Measurements from ENCODE around the gene PLCB3.

The PLCB3 gene

DNA sequence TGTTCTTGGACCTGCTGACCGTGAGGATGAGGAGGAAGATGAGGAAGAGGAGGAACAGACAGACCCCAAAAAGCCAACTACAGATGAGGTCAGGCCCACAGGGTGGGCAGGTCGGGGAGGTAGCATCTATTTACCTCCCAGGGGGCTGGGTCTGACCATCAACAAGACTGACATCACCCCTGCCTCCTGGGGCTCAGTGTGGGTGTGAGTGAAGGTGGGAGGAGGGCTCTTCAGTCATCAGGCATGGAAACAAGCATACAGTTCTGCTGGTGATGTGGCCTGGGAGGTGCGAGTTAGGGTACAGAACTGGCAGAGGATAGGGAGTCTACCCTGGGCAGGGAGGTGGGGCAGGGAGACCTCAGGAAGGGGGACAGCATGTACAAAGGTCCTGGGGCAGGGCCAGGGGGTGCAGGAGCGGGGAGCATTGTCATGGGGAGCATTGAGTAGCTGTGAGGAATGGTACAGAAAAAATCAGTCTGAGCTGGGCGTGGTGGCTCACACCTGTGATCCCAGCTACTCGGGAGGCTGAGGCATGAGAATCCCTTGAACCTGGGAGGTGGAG, 8.9 kb downstream of the PLCB3 start:
- H3K4me3 ChIP-seq = no peak overlapping the region
- no peak overlapping the region for H3K27ac ChIP-seq

DNA sequence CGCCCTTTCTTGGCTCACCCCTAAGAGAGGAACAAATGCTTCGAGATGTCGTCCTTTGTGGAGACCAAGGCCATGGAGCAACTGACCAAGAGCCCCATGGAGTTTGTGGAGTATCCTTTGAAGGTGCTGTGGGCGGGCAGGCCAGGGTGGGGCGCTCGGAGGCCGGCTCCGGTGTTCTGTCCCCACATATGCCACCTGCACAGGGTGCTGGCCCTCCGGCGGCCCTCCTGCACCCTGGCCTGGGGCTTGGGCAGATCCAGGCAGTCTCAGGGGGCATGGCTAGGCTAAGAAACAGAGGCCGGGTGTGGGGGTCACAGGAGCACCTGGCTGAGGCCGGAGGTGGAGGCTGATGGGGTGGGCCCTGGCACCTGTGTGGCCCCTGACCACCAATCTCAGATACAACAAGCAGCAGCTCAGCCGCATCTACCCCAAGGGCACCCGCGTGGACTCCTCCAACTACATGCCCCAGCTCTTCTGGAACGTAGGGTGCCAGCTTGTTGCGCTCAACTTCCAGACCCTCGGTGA, 10.3 kb downstream of the PLCB3 start:
- Histone ChIP-seq H3K4me3 (no peak overlapping the region), H3K27ac (no peak overlapping the region)

DNA sequence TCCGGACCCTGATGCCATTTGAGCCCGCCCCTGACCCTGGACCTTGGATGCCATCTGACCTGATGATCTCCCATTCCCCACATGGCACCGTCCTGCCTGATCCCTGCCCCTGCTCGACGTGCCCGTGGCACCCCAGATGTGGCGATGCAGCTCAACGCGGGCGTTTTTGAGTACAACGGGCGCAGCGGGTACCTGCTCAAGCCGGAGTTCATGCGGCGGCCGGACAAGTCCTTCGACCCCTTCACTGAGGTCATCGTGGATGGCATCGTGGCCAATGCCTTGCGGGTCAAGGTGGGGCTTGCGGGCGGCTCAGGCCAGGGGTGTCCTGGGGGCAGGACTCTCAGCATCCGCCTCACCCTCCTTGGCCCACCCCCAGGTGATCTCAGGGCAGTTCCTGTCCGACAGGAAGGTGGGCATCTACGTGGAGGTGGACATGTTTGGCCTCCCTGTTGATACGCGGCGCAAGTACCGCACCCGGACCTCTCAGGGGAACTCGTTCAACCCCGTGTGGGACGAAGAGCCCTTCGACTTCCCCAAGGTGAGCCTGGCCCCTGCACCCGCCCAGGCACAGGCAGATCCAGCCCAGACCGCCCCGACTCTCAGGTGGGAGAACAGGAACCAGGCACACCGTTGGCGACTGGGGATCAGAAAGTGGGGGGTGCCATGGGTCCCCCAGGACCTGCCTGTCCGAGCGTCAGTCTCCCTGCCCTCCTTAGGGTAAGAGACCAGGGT, 11.1 kb downstream of the PLCB3 start:
- Histone ChIP-seq H3K27ac (no peak overlapping the region), H3K4me3 (no peak overlapping the region)

DNA sequence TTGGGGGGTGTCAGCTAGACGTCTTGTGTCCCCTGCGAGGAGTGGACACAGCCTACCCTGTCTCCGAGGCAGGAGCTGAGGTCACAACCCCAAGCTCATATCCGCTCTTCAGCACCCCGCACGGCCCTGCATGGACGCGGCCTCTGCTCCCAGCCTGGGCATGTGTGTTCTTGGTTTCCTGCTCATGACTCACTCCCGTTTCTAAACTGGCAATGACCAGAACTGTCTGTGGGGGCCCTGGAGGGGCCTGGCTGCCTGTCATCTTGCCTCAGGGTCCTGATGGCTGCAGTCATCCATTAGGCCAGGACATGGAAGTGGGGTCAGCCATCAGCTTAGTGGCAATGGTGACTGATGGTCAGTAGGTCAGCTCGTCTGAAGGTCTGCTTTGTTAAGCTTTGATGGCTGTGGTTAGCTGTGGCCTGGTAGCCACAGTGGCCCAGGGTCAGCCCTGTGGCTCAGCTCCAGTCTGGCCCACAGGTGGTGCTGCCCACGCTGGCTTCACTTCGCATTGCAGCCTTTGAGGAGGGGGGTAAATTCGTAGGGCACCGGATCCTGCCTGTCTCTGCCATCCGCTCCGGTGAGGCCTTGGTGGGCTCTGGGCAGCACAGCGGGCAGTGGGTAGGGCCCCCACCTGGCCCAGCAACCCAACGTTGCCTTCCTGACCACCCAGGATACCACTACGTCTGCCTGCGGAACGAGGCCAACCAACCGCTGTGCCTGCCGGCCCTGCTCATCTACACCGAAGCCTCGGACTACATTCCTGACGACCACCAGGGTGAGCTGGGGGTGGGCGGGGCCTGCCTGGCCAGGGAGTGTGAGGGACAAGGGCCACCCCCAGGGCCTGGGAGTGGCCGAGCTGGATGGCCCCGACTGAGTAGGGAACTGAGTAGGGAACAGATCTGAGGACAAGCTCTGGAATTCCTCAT, 12.0 kb downstream of the PLCB3 start:
- peak overlapping the region in 1 of 21 experiments; percentile 18 for H3K27ac ChIP-seq

DNA sequence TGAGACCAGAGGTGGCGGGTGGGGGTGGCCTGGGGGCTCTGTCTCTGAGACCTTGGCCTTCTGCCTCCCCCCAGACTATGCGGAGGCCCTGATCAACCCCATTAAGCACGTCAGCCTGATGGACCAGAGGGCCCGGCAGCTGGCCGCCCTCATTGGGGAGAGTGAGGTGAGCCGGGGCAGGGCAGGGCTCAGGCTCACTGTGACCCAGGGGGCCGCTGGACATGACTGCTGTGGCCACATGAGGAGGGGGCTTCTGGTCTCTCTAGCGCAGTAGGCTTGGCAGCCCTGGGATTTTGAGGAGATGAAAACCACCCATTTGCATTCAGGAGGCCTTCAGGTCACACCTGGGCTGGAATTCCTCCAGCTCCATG, 12.6 kb downstream of the PLCB3 start:
- no peak overlapping the region for H3K4me3 ChIP-seq
- H3K27ac ChIP-seq = peak overlapping the region in 1 of 21 experiments; percentile 18

More for the DNA sequence above, 12.0 kb downstream of the PLCB3 start:
- H3K4me3 ChIP-seq = no peak overlapping the region

DNA sequence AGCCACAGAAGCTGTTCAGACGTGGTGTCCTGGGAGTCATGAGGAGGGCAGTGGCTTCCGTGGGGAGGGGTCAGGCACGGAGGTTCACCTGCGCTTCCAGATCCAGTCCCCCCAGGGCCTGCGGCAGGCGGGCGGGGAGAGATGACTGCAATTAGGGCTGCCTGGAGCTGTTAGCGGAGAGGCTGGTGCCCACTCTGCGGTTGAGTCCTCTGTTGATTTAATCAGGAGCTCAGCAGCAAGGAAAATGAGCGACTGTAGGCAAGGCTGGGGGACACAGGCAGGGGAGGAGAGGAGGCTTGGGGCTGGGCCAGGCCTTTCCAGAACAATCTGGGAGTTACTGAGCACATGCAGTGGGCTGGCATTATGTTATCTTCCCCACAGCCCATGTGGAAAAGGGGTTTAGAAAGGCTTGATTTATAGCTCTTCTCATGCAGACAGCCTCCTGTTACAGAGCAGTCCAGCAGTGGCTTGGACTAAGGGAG, 13.1 kb downstream of the PLCB3 start:
- Histone ChIP-seq H3K27ac (no peak overlapping the region), H3K4me3 (no peak overlapping the region)

DNA sequence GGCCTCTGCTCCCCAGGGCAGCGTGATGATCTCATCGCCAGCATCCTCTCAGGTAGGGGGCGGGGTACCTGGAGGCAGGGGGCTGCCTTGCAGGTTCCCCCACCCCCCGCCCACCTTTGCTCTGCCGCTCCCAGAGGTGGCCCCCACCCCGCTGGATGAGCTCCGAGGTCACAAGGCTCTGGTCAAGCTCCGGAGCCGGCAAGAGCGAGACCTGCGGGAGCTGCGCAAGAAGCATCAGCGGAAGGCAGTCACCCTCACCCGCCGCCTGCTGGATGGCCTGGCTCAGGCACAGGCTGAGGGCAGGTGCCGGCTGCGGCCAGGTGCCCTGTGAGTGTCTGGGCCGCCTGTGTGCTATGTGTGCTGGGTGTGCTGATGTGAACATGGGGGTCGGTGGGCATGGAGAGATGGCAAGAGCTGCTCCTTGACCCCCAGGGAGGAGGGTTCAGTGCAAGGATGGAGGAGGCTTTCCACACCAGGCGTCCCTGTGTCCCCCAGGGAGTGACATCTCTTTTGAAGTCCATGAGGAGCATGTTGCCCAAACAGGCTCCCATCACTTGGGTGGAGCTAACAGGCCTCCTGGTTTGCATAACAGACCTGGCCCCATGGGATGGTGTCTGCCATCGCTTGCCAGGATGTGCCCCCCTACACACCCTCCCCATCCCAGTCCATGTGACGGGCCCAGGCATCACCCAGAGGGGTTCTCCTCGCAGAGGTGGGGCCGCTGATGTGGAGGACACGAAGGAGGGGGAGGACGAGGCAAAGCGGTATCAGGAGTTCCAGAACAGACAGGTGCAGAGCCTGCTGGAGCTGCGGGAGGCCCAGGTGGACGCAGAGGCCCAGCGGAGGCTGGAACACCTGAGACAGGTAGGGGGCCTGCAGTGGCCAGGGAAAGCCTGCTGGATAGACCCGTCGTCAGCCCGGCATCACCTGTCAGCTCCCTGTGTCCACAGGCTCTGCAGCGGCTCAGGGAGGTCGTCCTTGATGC, 14.1 kb downstream of the PLCB3 start:
- Histone ChIP-seq H3K4me3 (no peak overlapping the region), H3K27ac (no peak overlapping the region)

DNA sequence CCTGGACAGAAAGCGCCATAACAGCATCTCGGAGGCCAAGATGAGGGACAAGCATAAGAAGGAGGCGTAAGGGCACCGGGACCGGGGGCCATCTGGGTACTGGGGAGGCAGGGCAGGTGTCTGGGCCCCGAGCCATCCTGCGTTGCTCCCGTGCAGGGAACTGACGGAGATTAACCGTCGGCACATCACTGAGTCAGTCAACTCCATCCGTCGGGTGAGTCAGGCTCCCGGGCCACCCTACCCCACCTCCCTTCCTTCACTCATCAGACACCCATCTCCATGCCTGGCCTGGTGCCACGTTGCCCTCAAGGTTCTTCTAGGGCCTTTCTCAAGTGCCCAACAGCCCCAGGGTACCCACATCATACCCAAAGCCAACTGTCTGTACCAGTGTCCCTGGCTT, 15.0 kb downstream of the PLCB3 start:
- Histone ChIP-seq H3K27ac (peak overlapping the region in 4 of 21 experiments; percentile 17 to 98 (median 89)), H3K4me3 (no peak overlapping the region)

DNA sequence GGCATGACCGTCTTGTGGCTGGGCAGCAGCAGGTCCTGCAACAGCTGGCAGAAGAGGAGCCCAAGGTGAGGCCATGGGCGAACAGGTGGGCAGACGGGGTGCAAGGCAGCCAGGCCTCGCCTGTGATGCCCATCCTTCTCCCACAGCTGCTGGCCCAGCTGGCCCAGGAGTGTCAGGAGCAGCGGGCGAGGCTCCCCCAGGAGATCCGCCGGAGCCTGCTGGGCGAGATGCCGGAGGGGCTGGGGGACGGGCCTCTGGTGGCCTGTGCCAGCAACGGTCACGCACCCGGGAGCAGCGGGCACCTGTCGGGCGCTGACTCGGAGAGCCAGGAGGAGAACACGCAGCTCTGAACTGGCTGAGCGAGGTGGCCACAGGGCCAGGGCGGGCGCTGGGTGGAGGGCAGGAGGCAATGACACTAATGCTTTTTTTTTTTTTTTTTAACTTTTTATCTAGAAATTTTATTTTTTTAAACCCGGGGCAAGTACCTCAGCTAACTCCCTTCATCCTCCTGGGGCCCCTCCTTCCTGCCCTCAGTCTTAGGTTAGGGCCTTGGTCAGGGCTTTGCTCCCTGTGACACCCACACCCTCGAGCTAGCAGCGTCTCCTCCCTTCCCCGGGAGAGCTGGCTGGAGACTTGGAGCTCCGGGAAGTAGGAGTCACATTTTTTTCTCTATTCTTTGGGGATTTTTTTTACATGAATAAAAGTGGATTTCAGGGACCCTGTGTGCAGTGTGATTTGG, 16.0 kb downstream of the PLCB3 start:
- H3K4me3 ChIP-seq = no peak overlapping the region
- H3K27ac ChIP-seq = peak overlapping the region in 19 of 21 experiments; percentile 37 to 100 (median 97)

DNA sequence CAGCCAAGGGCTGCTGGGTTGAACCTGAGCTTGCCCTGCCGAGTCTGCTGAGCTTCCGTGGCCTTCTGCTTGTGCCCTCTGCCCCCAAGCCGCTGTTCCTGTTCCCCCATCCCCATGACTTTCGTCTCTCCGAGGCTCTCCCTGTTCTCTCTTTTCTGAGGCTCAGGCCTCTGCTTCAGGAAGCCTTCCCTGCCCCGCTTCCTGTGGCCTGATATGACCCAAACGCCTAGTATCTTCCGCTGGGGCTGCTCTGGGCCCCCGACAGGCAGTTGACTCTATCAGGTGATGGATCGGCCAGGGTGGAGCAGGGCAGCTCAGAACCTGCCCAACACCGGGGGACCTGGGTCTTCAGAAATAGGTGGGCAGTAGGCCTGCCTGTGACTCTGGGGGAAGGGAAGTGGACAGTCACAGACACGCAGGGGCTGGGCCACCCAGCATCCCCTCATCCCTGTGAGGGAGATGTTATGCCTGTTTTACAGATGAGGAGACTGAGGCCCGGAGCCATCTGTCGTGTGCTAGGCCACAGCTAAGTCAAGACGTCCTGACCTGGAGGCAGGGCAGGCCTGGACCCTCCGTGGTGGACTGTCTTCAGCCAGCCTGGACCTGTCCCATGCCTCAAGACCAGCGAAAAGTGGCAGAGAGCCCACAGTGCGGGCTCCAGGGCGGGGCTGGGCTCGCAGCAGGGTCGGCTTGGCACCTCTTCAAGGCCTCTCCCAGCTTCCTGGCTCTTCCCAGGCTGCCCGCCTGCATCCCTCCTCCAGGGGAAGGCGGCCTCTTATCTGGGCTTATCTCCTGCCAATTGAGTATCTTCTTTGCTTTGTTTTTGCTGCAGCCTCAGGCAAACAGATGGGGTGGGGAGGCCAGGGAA, 16.9 kb downstream of the PLCB3 start:
- H3K27ac ChIP-seq = peak overlapping the region; percentile 53 to 100 (median 96)
- H3K4me3 ChIP-seq = peak overlapping the region; percentile 53 to 78 (median 71)

DNA sequence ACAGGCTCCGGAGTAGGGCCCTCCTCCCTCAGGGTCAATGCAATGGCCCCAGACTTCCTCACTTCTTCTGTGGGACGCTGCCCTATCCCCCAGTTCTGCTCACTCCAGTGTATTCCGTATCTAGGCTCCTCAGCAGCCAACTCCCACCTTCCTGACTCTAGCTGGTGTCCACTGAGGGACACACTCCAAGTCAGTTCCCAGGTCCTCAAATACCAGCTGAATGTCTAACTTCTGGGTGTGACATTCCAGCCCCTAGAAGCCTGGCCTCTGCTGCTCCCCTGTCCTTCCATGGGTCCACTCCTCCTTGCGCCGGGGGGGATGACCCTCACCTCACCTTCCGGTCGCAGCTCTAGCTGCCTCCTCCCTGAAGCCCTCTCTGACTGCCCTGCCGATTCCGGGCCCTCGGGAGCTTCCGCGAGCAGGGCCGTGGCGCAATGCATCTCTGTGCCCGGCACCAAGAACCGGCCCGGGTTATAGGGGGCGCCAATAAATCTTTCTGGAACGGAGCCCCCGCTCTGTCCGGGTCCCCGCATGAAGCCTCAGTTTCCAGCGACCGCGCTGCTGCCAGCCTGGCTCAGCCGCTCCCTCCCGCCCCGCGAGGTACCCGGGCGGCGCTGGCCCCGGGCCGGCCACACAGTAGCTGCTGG, 17.7 kb downstream of the PLCB3 start:
- H3K4me3 ChIP-seq = peak overlapping the region; percentile 53 to 78 (median 71)
- peak overlapping the region; percentile 74 to 100 (median 96) for H3K27ac ChIP-seq

DNA sequence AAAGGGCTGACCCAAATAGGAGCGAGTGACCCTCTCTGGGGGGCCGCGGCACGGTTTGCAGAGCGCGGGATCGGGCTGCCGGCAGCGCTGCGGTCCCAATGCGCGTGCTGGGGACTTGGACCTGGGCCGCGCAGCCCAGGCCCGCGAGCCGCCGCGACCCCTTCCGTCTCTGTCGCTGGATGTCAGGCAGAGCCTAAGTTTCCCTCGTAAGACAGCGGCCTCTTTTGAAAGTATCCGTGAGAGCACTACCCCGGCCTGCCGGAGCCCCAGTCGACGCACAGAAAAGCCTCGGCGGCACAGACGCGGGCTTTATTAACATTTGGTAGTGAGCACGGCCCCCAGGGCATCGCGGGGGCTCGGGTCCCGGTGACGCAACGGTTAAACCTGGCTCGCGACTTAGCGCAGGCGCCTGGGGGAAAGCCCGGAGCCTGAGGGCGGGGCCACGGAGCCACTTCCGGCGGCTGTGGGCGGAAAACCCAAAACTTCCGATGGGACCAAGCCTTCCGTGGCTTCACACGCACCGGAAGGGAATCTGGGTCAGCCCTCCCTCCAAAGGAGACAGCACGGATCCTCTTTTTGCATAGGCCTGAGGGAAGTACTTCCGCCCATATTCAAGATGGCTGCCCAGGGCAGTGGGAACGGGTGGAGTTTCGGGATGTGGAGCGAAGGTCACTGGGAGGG, 18.4 kb downstream of the PLCB3 start:
- H3K4me3 ChIP-seq = peak overlapping the region; percentile 53 to 78 (median 71)

DNA sequence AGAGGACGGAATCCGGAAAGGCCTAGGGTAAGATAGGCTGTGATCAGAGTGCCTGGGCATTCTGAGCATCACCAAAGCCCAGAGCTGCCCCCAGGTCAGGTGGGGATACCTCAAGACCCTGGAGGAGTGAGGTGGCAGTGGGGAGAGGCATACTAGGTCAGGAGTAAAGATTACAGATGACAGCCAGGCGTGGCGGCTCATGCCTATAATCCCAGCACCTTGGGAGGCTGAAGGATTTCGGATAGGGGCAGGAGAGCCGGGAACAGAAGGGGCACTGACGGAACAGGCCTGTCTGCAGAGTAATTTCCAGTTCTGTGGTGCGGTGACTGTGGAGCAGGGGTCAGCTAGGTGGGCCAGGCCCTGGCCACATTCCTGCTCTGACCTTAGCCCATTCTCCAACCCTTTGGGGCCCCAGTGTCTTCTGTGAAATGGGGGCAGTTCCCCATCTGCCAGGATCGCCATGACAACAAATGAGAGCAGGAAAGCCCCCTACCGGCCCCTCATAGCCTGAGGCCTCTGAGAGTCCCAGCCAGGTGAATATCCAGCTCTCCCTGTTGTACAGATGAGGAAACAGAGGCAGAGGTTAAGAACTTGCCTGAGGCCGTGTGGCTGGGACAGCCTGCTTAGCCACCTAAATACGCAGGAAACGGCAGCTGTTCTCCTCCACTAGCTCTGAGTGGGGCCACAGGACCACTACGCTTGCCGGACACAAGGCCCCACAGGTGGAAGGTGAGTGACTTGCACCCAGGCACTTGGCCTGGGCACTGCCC, 23.9 kb downstream of the PLCB3 start:
- H3K4me3 ChIP-seq = no peak overlapping the region
- peak overlapping the region in 3 of 21 experiments; percentile 14 to 33 (median 18) for H3K27ac ChIP-seq

More for the DNA sequence above, 18.4 kb downstream of the PLCB3 start:
- peak overlapping the region; percentile 74 to 100 (median 96) for H3K27ac ChIP-seq

DNA sequence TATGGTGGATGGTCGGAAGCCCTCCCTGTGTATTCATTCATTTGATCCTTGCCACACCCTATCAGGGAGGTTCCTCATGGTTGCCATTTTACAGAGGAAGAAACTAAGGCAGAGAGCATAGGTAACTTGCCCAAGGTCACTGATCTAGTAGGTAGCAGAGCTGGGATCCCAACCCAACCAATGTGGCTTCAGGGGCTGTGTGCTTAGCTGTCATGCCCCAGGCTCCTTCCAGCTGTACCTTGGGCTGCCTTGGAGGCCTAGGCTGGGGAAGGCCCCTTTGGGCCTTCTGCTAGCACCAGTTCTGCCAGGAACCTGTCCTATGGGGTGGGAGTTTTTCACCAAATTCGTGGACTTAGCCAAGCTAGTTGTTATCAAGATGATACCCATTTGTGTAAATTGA, 24.5 kb downstream of the PLCB3 start:
- Histone ChIP-seq H3K27ac (peak overlapping the region in 3 of 21 experiments; percentile 1 to 26 (median 14)), H3K4me3 (no peak overlapping the region)

DNA sequence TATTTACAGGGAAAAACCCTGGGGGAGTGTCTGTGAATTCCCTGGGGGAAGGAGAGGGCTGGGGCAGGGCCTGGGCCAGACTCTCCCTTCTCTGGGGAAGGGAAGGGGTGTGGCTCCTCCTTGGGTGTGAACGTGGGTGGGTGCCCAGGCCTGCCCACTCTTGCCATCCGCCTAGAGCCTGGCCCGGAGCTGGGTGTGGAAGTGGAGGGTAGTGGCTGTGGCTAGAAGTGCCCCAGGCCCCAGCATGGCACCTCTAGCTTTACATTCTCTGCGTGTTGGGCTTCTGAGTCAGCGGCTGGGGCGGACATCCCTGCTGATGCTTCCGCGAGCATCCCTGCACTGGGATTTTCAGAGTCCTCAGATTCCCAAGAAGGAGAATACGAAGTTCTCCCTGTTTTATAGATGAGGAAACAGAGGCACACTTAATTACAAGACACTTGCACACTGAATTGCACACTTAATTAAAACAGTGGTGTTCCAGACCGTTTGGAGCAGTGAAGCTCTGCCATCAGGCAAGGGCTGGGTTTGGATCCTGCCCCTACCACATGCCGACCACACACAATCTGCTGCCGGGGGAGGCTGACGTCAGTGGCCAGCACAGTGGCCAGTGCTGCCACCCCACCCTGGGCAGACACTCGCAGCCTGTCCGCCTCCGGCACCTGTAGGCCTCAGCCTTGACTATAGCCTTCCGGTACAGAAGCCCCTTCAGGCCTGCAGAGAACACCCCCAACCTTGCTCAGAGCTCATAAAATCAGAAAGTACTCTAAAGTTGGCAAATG, 25.5 kb downstream of the PLCB3 start:
- H3K4me3 ChIP-seq = no peak overlapping the region
- peak overlapping the region in 13 of 21 experiments; percentile 6 to 65 (median 39) for H3K27ac ChIP-seq
